Esophagus squamous epithelium (tissue), 4 donors: ENCODE measurements around the gene MRPS10.

Source experiments
- CTCF ChIP-seq, 6 experiments: fragments of 450-650 bp in 4 of 6; fragments of 200-600 bp in 2 of 6; sonication (generic) in 2 of 6; IDR thresholded peaks; one replicate each; pipeline ENCODE4 v1.5.1; 2016 to 2019; ENCODE audit warnings: antibody characterized with exemption in 6 of 6, mild to moderate bottlenecking in 4 of 6, moderate library complexity in 4 of 6
- POLR2A ChIP-seq, 4 donors: fragments of 450-650 bp; IDR thresholded peaks; one replicate each; pipeline ENCODE4 v1.6.1; 2017; ENCODE audit warnings: antibody characterized with exemption in 4 of 4, mild to moderate bottlenecking in 4 of 4, moderate library complexity in 3 of 4

- no peak for TF ChIP-seq CTCF (IDR thresholded peaks at IDR 0.05)
- TF ChIP-seq POLR2A (IDR thresholded peaks at IDR 0.05): no peak
Measured at GRCh38 chr6:42266538-42266937, 48.9 kb upstream of the MRPS10 start.
